HepG2 (cell line): ENCODE data around the gene ALLC. TPM values are rescaled to one million over a fixed set of nuclear protein-coding genes. Genes with fewer than 3 reads are reported as not detected.

ENCODE experiments used
- ATAC-seq: fragments of 200-7000 bp; cut with Tn5 transposase; 3 replicates; pipeline ENCODE4 v1.9.1; 2020; ENCODE audit warnings: mild to moderate bottlenecking, moderate library complexity
- BruUV-seq: library from RNA; stranded (reverse); fragments of 400-500 nt; replicated peaks from 2 replicates; lab custom pipeline; 2021; lab: Mats Ljungman, UMichigan
- CTCF ChIA-PET: fragments of 300-600 bp; formaldehyde crosslinking; extraction: SDS; loops from one replicate; lab custom pipeline; 2021; ENCODE audit warnings: low total read pairs, inconsistent platforms, low intra/inter-chr PET ratio; lab: Yijun Ruan, JAX
- POLR2A ChIA-PET: fragments of 350-600 bp; sonication (Branson Sonifier 250); formaldehyde crosslinking; loops from one replicate; lab custom pipeline; 2020; ENCODE audit warnings: antibody characterized with exemption, inconsistent platforms; lab: Yijun Ruan, JAX
- DNase-seq: peaks from one replicate; pipeline ENCODE4 v3.0.0-alpha.2; 2015; ENCODE audit warnings: low spot score
- FAIRE-seq: peaks from 3 replicates; lab custom pipeline; 2011; peaks lifted over from hg19 to GRCh38; lab: Jason Lieb, UNC
- H2AFZ ChIP-seq: one replicate; pipeline ENCODE4 v1.6.1; 2011; ENCODE audit warnings: low read length, inconsistent platforms
- H3K27ac ChIP-seq: fragments of 300-600 bp; 3 replicates; pipeline ENCODE4 v1.8.0; 2011; ENCODE audit warnings: mixed run types, mild to moderate bottlenecking, mixed read lengths, low read length, inconsistent platforms; ENCODE audit not compliant: insufficient read depth; ENCODE audit errors: extremely low read length
- H3K27me3 ChIP-seq, 2 experiments: fragments of 200-600 bp in 1 of 2; 2 replicates in 1 of 2; 3 replicates in 1 of 2; pipeline versions ENCODE4 v1.6.0 to v1.8.0; 2011; ENCODE audit warnings: low read length in 2 of 2, mild to moderate bottlenecking in 2 of 2, moderate library complexity in 2 of 2, inconsistent platforms in 1 of 2; ENCODE audit not compliant: insufficient read depth in 2 of 2, control insufficient read depth in 1 of 2
- H3K36me3 ChIP-seq, 2 experiments: fragments of 200-600 bp in 1 of 2; replicated peaks in 1 of 2; 2 replicates in 1 of 2; 3 replicates in 1 of 2; pipeline versions ENCODE4 v1.5.1 to v1.8.0; 2011; ENCODE audit warnings: low read length in 2 of 2, inconsistent platforms in 1 of 2; ENCODE audit not compliant: insufficient read depth in 2 of 2, control insufficient read depth in 1 of 2
- H3K4me1 ChIP-seq: 2 replicates; pipeline ENCODE4 v1.5.1; 2012; ENCODE audit warnings: low read length, inconsistent platforms; ENCODE audit not compliant: insufficient read depth
- H3K4me2 ChIP-seq: 2 replicates; pipeline ENCODE4 v1.6.0; 2011; ENCODE audit warnings: low read depth, low read length, inconsistent platforms
- H3K4me3 ChIP-seq, 3 experiments: fragments of 200-600 bp in 1 of 3; sonication (generic), shearing (Covaris generic) in 1 of 3; replicated peaks in 1 of 3; 2 replicates each; pipeline ENCODE4 v1.5.1; 2011 to 2016; ENCODE audit warnings: low read length in 3 of 3, inconsistent platforms in 2 of 3, low read depth in 2 of 3, mild to moderate bottlenecking in 2 of 3, control low read depth in 1 of 3, mixed read lengths in 1 of 3; ENCODE audit not compliant: insufficient read depth in 1 of 3
- H3K79me2 ChIP-seq: one replicate; pipeline ENCODE4 v1.6.1; 2011; ENCODE audit warnings: low read length, inconsistent platforms; ENCODE audit not compliant: insufficient read depth
- H3K9ac ChIP-seq: 2 replicates; pipeline ENCODE4 v1.6.0; 2011; ENCODE audit warnings: mild to moderate bottlenecking, low read depth, low read length, inconsistent platforms; ENCODE audit not compliant: insufficient read depth
- H3K9me3 ChIP-seq: 2 replicates; pipeline ENCODE4 v1.5.1; 2012; ENCODE audit warnings: mild to moderate bottlenecking, low read length
- H4K20me1 ChIP-seq: 2 replicates; pipeline ENCODE4 v1.6.0; 2011; ENCODE audit warnings: inconsistent platforms, mild to moderate bottlenecking, low read length, moderate library complexity; ENCODE audit not compliant: insufficient read depth
- MED8 ChIP-seq: sonication (generic); formaldehyde crosslinking; IDR thresholded peaks from 2 replicates; pipeline ENCODE4 v1.8.1; 2023; ENCODE audit warnings: mild to moderate bottlenecking, missing genetic modification reagents; ENCODE audit not compliant: insufficient replicate concordance
- NR2C2 ChIP-seq: sonication (generic); formaldehyde crosslinking; IDR thresholded peaks from 2 replicates; pipeline ENCODE4 v1.4.0; 2020; ENCODE audit warnings: missing genetic modification reagents, mild to moderate bottlenecking, moderate library complexity, borderline replicate concordance
- SMAD1 ChIP-seq: sonication (generic); formaldehyde crosslinking; IDR thresholded peaks from 2 replicates; pipeline ENCODE4 v1.4.0; 2020; ENCODE audit warnings: missing genetic modification reagents, low read depth, mild to moderate bottlenecking, borderline replicate concordance
- SOX13 ChIP-seq, 3 experiments: fragments of 450-650 bp in 1 of 3; sonication (generic) in 1 of 3; formaldehyde crosslinking in 1 of 3; IDR thresholded peaks in 2 of 3; conservative IDR thresholded peaks in 1 of 3; 2 replicates each; pipeline versions ENCODE4 v1.5.0 to v1.6.1; 2016 to 2020; ENCODE audit warnings: antibody characterized with exemption in 1 of 3, mild to moderate bottlenecking in 1 of 3, missing compliant biosample characterization in 1 of 3, missing genetic modification reagents in 1 of 3, moderate library complexity in 1 of 3
- TEAD2 ChIP-seq: sonication (generic); formaldehyde crosslinking; IDR thresholded peaks from 2 replicates; pipeline ENCODE4 v1.9.0; 2021; ENCODE audit warnings: missing genetic modification reagents
- ZBTB7A ChIP-seq: sonication (generic); formaldehyde crosslinking; IDR thresholded peaks from 2 replicates; pipeline ENCODE4 v1.8.0; 2022; ENCODE audit warnings: mild to moderate bottlenecking, missing genetic modification reagents
- ZNF367 ChIP-seq: sonication (generic); formaldehyde crosslinking; IDR thresholded peaks from 2 replicates; pipeline ENCODE4 v1.4.0; 2020; ENCODE audit warnings: missing genetic modification reagents, borderline replicate concordance
- ZNF550 ChIP-seq: sonication (generic); formaldehyde crosslinking; IDR thresholded peaks from 2 replicates; pipeline ENCODE4 v1.4.0; 2020; ENCODE audit warnings: mild to moderate bottlenecking, missing genetic modification reagents, borderline replicate concordance
- ZNF629 ChIP-seq: sonication (generic); formaldehyde crosslinking; conservative IDR thresholded peaks from 2 replicates; pipeline ENCODE4 v1.5.0; 2020; ENCODE audit warnings: missing genetic modification reagents
- WGBS: methylation state at CpG from one replicate; pipeline ENCODE4 v1.1.6; 2017; ENCODE audit warnings: low lambda C conversion rate; 5-methylcytosine and 5-hydroxymethylcytosine counted together
- in situ Hi-C: cut with HindIII; loops from 2 replicates; pipeline ENCODE4 v1.10.0; 2017; ENCODE audit warnings: low pct_unique_long_range_greater_than_20kb; ENCODE audit not compliant: extremely low pct_ligation_motif_present
- intact Hi-C: fragments of 100-400 bp; cut with micrococcal nuclease; formaldehyde crosslinking; loops from one replicate; pipeline ENCODE4 v1.10.0; 2022; ENCODE audit not compliant: unreplicated experiment
- polyA plus RNA-seq, 8 experiments: library from polyadenylated mRNA; depleted of rRNA in 3 of 8; stranded (reverse) in 7 of 8; unstranded in 1 of 8; fragments of >200 nt; fragmentation: Illumina TruSeq in 4 of 8; extraction: Trizol in 4 of 8; gene quantifications; 2 replicates each; pipeline versions ENCODE4 v1.2.1 to v1.2.3, GENCODE V29; 2011 to 2016; ENCODE audit warnings: low read depth in 4 of 8, missing spikeins in 1 of 8, mixed read lengths in 1 of 8; ENCODE audit not compliant: insufficient read depth in 1 of 8
- total RNA-seq, 5 experiments: library from RNA; depleted of rRNA; stranded (reverse); fragments of >200 nt; fragmentation: Illumina TruSeq; extraction: Trizol; gene quantifications; 2 replicates each; pipeline ENCODE4 v1.2.3, GENCODE V29; 2016; ENCODE audit warnings: low read depth in 1 of 5
- TF ChIP-seq, protein P1 (sequence below): sonication (generic); formaldehyde crosslinking; IDR thresholded peaks from 2 replicates; pipeline ENCODE4 v1.4.0; 2020; ENCODE audit warnings: missing genetic modification reagents, borderline replicate concordance
- TF ChIP-seq, protein P2 (sequence below): sonication (generic); formaldehyde crosslinking; conservative IDR thresholded peaks from 2 replicates; pipeline ENCODE4 v1.4.0; 2020; ENCODE audit warnings: missing genetic modification reagents
- TF ChIP-seq, protein P3 (sequence below): sonication (generic); formaldehyde crosslinking; conservative IDR thresholded peaks from 2 replicates; pipeline ENCODE4 v1.8.0; 2022; ENCODE audit warnings: missing genetic modification reagents
- TF ChIP-seq, protein P4 (sequence below): sonication (generic); formaldehyde crosslinking; IDR thresholded peaks from 2 replicates; pipeline ENCODE4 v1.4.0; 2020; ENCODE audit warnings: missing genetic modification reagents

Gene ALLC
- total and polyA plus RNA-seq, 2 of the 13 experiments (the other 11 are each of a cell fraction or from before 2014, with no cell fraction given) = 0.08 to 0.11 TPM

DNA sequence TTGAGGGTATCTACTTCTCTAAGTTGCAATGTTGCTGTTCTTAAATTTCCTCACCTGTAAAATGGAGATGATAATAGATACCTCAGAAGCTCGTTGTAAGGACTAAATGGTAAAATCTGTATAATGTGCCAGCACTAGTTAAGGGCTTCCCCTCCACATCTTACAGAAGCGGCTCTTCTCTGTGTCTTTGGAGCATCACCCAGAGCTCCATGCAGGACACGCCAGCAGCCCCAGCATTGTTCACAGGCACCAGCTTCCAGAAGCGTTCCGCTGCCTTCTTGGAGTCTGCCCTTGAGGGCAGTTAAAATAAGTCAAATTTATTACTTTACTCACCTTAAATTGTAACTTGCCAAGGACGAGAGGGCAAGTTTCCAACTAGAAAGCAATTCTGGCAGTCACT lies 51.2 kb downstream of the ALLC start:
- intact Hi-C loops = no loop called here
- no TSS peak for BruUV-seq
- H3K4me3 ChIP-seq = no peak overlapping the region
- FAIRE-seq (no peak), DNase-seq (no peak), ATAC-seq (no peak)
- ChIA-PET CTCF (no interaction called here), POLR2A (no interaction called here)
- in situ Hi-C loops = no loop called here
- no peaks in the 10 kb centered on the region for H3K36me3 ChIP-seq
- no peak overlapping the region for H3K27ac ChIP-seq
- H3K79me2 ChIP-seq = no peaks in the 10 kb centered on the region
- no peaks in the 10 kb centered on the region for H3K4me1 ChIP-seq
- H2AFZ ChIP-seq = no peak overlapping the region
- peaks cover 0 to 20% of the 10 kb centered on the region in 2 experiments; a peak in 2 of 5 replicates for H3K27me3 ChIP-seq
- H3K9ac ChIP-seq = no peak overlapping the region
- H4K20me1 ChIP-seq = no peaks in the 10 kb centered on the region
- H3K4me2 ChIP-seq = no peak overlapping the region
- 33% methylated on average over 6 of the region's 6 CpGs for WGBS
- H3K9me3 ChIP-seq = no peaks in the 10 kb centered on the region
- TF ChIP-seq ZNF629 (CRISPR knock-in tag) (no peak), ZNF367 (CRISPR knock-in tag) (no peak), TEAD2 (CRISPR knock-in tag) (no peak), ZBTB7A (CRISPR knock-in tag) (no peak), NR2C2 (CRISPR knock-in tag) (no peak), SMAD1 (no peak), SOX13 (IDR thresholded peaks at IDR 0.05) (no peak), SOX13 (CRISPR knock-in tag; conservative IDR thresholded peaks at IDR 0.05 in 1 of 2, IDR thresholded peaks at IDR 0.05 in 1 of 2) (no peak), ZNF550 (CRISPR knock-in tag) (no peak), MED8 (no peak)
- TF ChIP-seq, protein P1, sequence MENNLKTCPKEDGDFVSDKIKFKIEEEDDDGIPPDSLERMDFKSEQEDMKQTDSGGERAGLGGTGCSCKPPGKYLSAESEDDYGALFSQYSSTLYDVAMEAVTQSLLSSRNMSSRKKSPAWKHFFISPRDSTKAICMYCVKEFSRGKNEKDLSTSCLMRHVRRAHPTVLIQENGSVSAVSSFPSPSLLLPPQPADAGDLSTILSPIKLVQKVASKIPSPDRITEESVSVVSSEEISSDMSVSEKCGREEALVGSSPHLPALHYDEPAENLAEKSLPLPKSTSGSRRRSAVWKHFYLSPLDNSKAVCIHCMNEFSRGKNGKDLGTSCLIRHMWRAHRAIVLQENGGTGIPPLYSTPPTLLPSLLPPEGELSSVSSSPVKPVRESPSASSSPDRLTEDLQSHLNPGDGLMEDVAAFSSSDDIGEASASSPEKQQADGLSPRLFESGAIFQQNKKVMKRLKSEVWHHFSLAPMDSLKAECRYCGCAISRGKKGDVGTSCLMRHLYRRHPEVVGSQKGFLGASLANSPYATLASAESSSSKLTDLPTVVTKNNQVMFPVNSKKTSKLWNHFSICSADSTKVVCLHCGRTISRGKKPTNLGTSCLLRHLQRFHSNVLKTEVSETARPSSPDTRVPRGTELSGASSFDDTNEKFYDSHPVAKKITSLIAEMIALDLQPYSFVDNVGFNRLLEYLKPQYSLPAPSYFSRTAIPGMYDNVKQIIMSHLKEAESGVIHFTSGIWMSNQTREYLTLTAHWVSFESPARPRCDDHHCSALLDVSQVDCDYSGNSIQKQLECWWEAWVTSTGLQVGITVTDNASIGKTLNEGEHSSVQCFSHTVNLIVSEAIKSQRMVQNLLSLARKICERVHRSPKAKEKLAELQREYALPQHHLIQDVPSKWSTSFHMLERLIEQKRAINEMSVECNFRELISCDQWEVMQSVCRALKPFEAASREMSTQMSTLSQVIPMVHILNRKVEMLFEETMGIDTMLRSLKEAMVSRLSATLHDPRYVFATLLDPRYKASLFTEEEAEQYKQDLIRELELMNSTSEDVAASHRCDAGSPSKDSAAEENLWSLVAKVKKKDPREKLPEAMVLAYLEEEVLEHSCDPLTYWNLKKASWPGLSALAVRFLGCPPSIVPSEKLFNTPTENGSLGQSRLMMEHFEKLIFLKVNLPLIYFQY (CRISPR knock-in tag) = no peak
- TF ChIP-seq, protein P2, sequence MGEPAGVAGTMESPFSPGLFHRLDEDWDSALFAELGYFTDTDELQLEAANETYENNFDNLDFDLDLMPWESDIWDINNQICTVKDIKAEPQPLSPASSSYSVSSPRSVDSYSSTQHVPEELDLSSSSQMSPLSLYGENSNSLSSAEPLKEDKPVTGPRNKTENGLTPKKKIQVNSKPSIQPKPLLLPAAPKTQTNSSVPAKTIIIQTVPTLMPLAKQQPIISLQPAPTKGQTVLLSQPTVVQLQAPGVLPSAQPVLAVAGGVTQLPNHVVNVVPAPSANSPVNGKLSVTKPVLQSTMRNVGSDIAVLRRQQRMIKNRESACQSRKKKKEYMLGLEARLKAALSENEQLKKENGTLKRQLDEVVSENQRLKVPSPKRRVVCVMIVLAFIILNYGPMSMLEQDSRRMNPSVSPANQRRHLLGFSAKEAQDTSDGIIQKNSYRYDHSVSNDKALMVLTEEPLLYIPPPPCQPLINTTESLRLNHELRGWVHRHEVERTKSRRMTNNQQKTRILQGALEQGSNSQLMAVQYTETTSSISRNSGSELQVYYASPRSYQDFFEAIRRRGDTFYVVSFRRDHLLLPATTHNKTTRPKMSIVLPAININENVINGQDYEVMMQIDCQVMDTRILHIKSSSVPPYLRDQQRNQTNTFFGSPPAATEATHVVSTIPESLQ (CRISPR knock-in tag) = no peak
- TF ChIP-seq, protein P3, sequence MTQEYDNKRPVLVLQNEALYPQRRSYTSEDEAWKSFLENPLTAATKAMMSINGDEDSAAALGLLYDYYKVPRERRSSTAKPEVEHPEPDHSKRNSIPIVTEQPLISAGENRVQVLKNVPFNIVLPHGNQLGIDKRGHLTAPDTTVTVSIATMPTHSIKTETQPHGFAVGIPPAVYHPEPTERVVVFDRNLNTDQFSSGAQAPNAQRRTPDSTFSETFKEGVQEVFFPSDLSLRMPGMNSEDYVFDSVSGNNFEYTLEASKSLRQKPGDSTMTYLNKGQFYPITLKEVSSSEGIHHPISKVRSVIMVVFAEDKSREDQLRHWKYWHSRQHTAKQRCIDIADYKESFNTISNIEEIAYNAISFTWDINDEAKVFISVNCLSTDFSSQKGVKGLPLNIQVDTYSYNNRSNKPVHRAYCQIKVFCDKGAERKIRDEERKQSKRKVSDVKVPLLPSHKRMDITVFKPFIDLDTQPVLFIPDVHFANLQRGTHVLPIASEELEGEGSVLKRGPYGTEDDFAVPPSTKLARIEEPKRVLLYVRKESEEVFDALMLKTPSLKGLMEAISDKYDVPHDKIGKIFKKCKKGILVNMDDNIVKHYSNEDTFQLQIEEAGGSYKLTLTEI (CRISPR knock-in tag) = no peak
- TF ChIP-seq, protein P4, sequence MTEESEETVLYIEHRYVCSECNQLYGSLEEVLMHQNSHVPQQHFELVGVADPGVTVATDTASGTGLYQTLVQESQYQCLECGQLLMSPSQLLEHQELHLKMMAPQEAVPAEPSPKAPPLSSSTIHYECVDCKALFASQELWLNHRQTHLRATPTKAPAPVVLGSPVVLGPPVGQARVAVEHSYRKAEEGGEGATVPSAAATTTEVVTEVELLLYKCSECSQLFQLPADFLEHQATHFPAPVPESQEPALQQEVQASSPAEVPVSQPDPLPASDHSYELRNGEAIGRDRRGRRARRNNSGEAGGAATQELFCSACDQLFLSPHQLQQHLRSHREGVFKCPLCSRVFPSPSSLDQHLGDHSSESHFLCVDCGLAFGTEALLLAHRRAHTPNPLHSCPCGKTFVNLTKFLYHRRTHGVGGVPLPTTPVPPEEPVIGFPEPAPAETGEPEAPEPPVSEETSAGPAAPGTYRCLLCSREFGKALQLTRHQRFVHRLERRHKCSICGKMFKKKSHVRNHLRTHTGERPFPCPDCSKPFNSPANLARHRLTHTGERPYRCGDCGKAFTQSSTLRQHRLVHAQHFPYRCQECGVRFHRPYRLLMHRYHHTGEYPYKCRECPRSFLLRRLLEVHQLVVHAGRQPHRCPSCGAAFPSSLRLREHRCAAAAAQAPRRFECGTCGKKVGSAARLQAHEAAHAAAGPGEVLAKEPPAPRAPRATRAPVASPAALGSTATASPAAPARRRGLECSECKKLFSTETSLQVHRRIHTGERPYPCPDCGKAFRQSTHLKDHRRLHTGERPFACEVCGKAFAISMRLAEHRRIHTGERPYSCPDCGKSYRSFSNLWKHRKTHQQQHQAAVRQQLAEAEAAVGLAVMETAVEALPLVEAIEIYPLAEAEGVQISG (CRISPR knock-in tag) = no peak
